A549 (cell line): ENCODE measurements around the gene XRCC1. TPM values are rescaled to one million over a fixed set of nuclear protein-coding genes. Genes with fewer than 3 reads are reported as not detected.

Source experiments
- ATAC-seq, 2 experiments: fragments of 200-7000 bp in 1 of 2; fragments of >200 bp in 1 of 2; cut with Nextera tagmentation in 1 of 2; cut with Tn5 transposase in 1 of 2; 3 replicates each; pipeline versions ENCODE4 v1.8.0 to v1.9.1; 2018 to 2020; ENCODE audit warnings: mild to moderate bottlenecking in 1 of 2, moderate library complexity in 1 of 2
- CTCF ChIA-PET: fragments of 300-600 bp; sonication (Branson Sonifier 250); formaldehyde crosslinking; extraction: SDS; loops from one replicate; lab custom pipeline; 2021; ENCODE audit warnings: antibody characterized with exemption, inconsistent platforms; lab: Yijun Ruan, JAX
- POLR2A ChIA-PET: fragments of 350-600 bp; formaldehyde crosslinking; extraction: SDS; loops from one replicate; lab custom pipeline; 2021; ENCODE audit warnings: antibody characterized with exemption, inconsistent platforms; lab: Yijun Ruan, JAX
- DNase-seq, 2 experiments: peaks; one replicate each; pipeline versions ENCODE4 v3.0.0 to v3.0.0-alpha.2; 2011 to 2016; ENCODE audit warnings: low read depth in 1 of 2, low spot score in 1 of 2
- FAIRE-seq: peaks from 2 replicates; lab custom pipeline; 2011; peaks lifted over from hg19 to GRCh38; lab: Jason Lieb, UNC
- H3K27ac ChIP-seq, 2 experiments: fragments of >200 bp; sonication (Bioruptor Twin); formaldehyde crosslinking; 3 replicates each; pipeline ENCODE4 v1.5.1; 2016 to 2017
- H3K4me1 ChIP-seq: fragments of >200 bp; sonication (Bioruptor Twin); formaldehyde crosslinking; 3 replicates; pipeline ENCODE4 v1.6.1; 2016
- H3K4me2 ChIP-seq: fragments of >200 bp; sonication (Bioruptor Twin); formaldehyde crosslinking; 3 replicates; pipeline ENCODE4 v1.6.1; 2016
- H3K4me3 ChIP-seq: fragments of >200 bp; sonication (Bioruptor Twin); formaldehyde crosslinking; 3 replicates; pipeline ENCODE4 v1.5.1; 2016
- H3K9me3 ChIP-seq: fragments of >200 bp; sonication (Bioruptor Twin); formaldehyde crosslinking; 3 replicates; pipeline ENCODE4 v1.6.1; 2016
- CBX8 ChIP-seq: fragments of 200-600 bp; sonication (generic); IDR thresholded peaks from 2 replicates; pipeline ENCODE4 v1.6.1; 2016
- CHD2 ChIP-seq: fragments of 150-350 bp; IDR thresholded peaks from 2 replicates; pipeline ENCODE4 v1.6.1; 2014; ENCODE audit warnings: low read length; ENCODE audit not compliant: partially characterized antibody
- CHD4 ChIP-seq: fragments of 200-600 bp; sonication (generic); IDR thresholded peaks from 2 replicates; pipeline ENCODE4 v1.6.1; 2016; ENCODE audit warnings: antibody characterized with exemption, mild to moderate bottlenecking, borderline replicate concordance
- EP300 ChIP-seq, 2 experiments: fragments of >200 bp; sonication (Bioruptor Twin); formaldehyde crosslinking; IDR thresholded peaks; 2 replicates in 1 of 2; 3 replicates in 1 of 2; pipeline ENCODE4 v1.6.1; 2016 to 2017
- FOSB ChIP-seq: fragments of 250-450 bp; sonication (Bioruptor Pico); IDR thresholded peaks from 2 replicates; pipeline ENCODE4 v1.5.0; 2020; ENCODE audit warnings: mild to moderate bottlenecking, moderate library complexity
- HDAC2 ChIP-seq: fragments of 200-600 bp; sonication (generic); IDR thresholded peaks from 2 replicates; pipeline ENCODE4 v1.6.1; 2016
- HOXB13 ChIP-seq: fragments of 250-450 bp; sonication (Bioruptor Pico); IDR thresholded peaks from 2 replicates; pipeline ENCODE4 v1.5.0; 2020; ENCODE audit warnings: low read depth, mild to moderate bottlenecking, moderate library complexity
- JUNB ChIP-seq: fragments of >200 bp; sonication (Bioruptor Twin); formaldehyde crosslinking; IDR thresholded peaks from 2 replicates; pipeline ENCODE4 v1.6.1; 2016
- MAZ ChIP-seq: fragments of 150-350 bp; IDR thresholded peaks from 2 replicates; pipeline ENCODE4 v1.6.1; 2014; ENCODE audit warnings: antibody characterized with exemption, low read depth, low read length, borderline replicate concordance
- NR3C1 ChIP-seq: fragments of >200 bp; sonication (Bioruptor Twin); formaldehyde crosslinking; IDR thresholded peaks from 3 replicates; pipeline ENCODE4 v1.6.1; 2017
- POLR2A ChIP-seq: IDR thresholded peaks from 2 replicates; pipeline ENCODE4 v1.6.1; 2012; ENCODE audit warnings: mild to moderate bottlenecking, low read length
- RAD21 ChIP-seq, 2 experiments: fragments of >200 bp in 1 of 2; sonication (Bioruptor Twin) in 1 of 2; formaldehyde crosslinking in 1 of 2; IDR thresholded peaks in 1 of 2; conservative IDR thresholded peaks in 1 of 2; 2 replicates in 1 of 2; 3 replicates in 1 of 2; pipeline ENCODE4 v1.6.1; 2012 to 2018; ENCODE audit warnings: inconsistent platforms in 1 of 2
- RARB ChIP-seq: fragments of 250-450 bp; sonication (Bioruptor Pico); IDR thresholded peaks from 2 replicates; pipeline ENCODE4 v1.8.0; 2021; ENCODE audit warnings: mild to moderate bottlenecking, moderate library complexity
- RCOR1 ChIP-seq: fragments of 150-350 bp; IDR thresholded peaks from 2 replicates; pipeline ENCODE4 v1.6.1; 2014; ENCODE audit warnings: antibody characterized with exemption, low read length, low read depth
- SREBF2 ChIP-seq: fragments of 450-650 bp; IDR thresholded peaks from 2 replicates; pipeline ENCODE4 v1.6.1; 2014; ENCODE audit warnings: mild to moderate bottlenecking, moderate library complexity
- TP53 ChIP-seq: fragments of 250-450 bp; sonication (Bioruptor Pico); IDR thresholded peaks from 2 replicates; pipeline ENCODE4 v1.5.0; 2021; ENCODE audit warnings: mild to moderate bottlenecking, moderate library complexity
- WGBS: methylation state at CpG from one replicate; pipeline ENCODE4 v1.1.6; 2017; ENCODE audit errors: missing lambda C conversion rate; 5-methylcytosine and 5-hydroxymethylcytosine counted together
- polyA plus RNA-seq, 4 experiments: library from polyadenylated mRNA; depleted of rRNA in 3 of 4; stranded (reverse); fragments of >200 nt; fragmentation: RNase III in 1 of 4; extraction: RNeasy Plus Mini Kit Qiagen cat#74134 plus additional on column Dnase treatment in 1 of 4; gene quantifications; 2 replicates in 3 of 4; 3 replicates in 1 of 4; pipeline ENCODE4 v1.2.3, GENCODE V29; 2011 to 2017
- TF ChIP-seq, protein P1 (sequence below): IDR thresholded peaks from 2 replicates; pipeline ENCODE4 v1.6.1; 2012
- TF ChIP-seq, protein P2 (sequence below): IDR thresholded peaks from 2 replicates; pipeline ENCODE4 v1.6.1; 2012
- TF ChIP-seq, protein P3 (sequence below): fragments of 200-600 bp; sonication (generic); IDR thresholded peaks from 2 replicates; pipeline ENCODE4 v1.6.1; 2016; ENCODE audit warnings: antibody characterized with exemption, mild to moderate bottlenecking, moderate library complexity

The XRCC1 gene
- polyA plus RNA-seq, 2 of the 4 experiments (the other 2 are of a cell fraction): 32.0 to 55.1 TPM

DNA sequence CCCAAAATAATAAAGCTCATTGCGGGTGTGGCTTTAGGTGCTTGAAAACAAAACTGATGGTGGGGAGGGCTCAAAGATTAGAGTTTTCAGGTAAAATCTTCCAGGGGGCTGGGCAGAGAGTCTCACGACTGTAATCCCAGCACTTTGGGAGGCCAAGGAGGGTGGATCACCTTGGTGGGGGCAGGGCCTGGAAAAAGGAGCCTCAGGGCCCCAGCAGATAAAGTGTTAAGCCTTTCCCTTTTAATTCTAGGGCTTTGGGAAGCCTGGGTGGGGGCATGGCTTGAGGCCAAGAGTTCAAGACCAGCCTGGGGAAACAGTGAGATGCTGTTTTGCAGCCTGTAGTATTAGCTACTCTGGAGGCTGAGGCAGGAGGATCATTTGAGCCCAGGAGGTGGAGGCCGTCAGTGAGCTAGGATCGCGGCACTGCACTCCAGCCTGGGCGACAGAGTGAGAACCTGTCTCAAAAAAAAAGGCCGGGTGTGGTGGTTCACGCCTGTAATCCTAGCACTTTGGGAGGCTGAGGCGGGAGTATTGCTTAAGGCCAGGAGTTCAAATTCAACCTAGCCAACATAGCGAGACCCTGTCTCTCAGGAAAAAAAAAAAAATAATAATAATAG is 18.9 kb upstream of the XRCC1 start:
- ChIA-PET CTCF (interaction anchor here (0.6 to 4.6 kb wide), 38 partner anchors 8 to 216 kb away, joined by 3 to 51 read pairs (median 4); partner anchors contain the start of genes KCNN4, PINLYP, XRCC1 and ZNF575), POLR2A (interaction anchor here (0.5 to 2.5 kb wide), 3 partner anchors 9 to 92 kb away, joined by 3 to 21 read pairs (median 3); partner anchors contain the start of gene ZNF575)
- TF ChIP-seq, protein P1, sequence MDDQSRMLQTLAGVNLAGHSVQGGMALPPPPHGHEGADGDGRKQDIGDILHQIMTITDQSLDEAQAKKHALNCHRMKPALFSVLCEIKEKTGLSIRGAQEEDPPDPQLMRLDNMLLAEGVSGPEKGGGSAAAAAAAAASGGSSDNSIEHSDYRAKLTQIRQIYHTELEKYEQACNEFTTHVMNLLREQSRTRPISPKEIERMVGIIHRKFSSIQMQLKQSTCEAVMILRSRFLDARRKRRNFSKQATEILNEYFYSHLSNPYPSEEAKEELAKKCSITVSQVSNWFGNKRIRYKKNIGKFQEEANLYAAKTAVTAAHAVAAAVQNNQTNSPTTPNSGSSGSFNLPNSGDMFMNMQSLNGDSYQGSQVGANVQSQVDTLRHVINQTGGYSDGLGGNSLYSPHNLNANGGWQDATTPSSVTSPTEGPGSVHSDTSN: no peak
- TF ChIP-seq HOXB13 (CRISPR knock-in tag): no peak
- ATAC-seq: no peak
- Histone ChIP-seq H3K4me3 (peak overlapping the region; percentile 66), H3K4me1 (peaks cover 19% of the 10 kb centered on the region), H3K9me3 (no peaks in the 10 kb centered on the region), H3K4me2 (peak overlapping the region; percentile 96), H3K27ac (peak overlapping the region in 1 of 2 experiments; percentile 87; a peak in 3 of 6 replicates)
- 93% methylated on average over 10 of the region's 10 CpGs for WGBS
- DNase-seq: no peak
- FAIRE-seq: no peak

DNA sequence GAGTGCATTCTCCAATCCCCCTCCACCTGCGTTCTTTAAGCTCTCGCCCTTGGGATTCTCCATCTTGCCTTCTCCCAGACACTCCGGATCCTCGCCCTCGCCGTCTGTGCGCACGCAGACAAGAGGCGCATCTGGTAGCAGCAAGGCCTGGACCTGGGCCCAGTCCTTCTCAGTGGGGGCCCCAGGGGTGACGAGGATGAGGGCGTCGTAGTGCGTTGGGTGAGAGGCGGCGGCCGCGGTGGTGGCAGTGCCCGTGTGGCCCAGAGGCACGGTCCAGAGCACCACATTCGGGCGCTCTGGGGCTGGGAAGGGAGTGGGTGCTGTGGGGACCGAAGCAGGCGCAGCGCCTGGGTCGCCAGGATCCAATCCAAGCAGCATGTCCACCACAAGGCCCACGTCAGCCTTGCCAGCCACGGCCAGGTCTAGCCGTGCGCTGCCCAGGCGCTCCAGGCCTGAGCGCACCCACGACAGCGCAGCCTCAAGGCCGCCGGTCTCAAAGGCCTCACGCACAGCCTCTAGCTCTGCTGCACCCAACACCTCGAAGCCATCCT is 17.5 kb upstream of the XRCC1 start:
- peaks cover 18% of the 10 kb centered on the region for H3K4me1 ChIP-seq
- no peaks in the 10 kb centered on the region for H3K9me3 ChIP-seq
- ATAC-seq (no peak), FAIRE-seq (no peak), DNase-seq (no peak)
- TF ChIP-seq MAZ (no peak), CHD4 (no peak), TP53 (CRISPR knock-in tag) (no peak), SREBF2 (no peak), NR3C1 (no peak), EP300 (IDR thresholded peaks at IDR 0.05) (no peak), HOXB13 (CRISPR knock-in tag) (no peak), FOSB (no peak), CBX8 (no peak), CHD2 (no peak), RARB (CRISPR knock-in tag) (no peak), POLR2A (no peak), RAD21 (conservative IDR thresholded peaks at IDR 0.05 in 1 of 2, IDR thresholded peaks at IDR 0.05 in 1 of 2) (no peak), JUNB (no peak), RCOR1 (no peak), HDAC2 (no peak)
- TF ChIP-seq, protein P1: no peak
- TF ChIP-seq, protein P2, sequence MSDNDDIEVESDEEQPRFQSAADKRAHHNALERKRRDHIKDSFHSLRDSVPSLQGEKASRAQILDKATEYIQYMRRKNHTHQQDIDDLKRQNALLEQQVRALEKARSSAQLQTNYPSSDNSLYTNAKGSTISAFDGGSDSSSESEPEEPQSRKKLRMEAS: no peak
- TF ChIP-seq, protein P3, sequence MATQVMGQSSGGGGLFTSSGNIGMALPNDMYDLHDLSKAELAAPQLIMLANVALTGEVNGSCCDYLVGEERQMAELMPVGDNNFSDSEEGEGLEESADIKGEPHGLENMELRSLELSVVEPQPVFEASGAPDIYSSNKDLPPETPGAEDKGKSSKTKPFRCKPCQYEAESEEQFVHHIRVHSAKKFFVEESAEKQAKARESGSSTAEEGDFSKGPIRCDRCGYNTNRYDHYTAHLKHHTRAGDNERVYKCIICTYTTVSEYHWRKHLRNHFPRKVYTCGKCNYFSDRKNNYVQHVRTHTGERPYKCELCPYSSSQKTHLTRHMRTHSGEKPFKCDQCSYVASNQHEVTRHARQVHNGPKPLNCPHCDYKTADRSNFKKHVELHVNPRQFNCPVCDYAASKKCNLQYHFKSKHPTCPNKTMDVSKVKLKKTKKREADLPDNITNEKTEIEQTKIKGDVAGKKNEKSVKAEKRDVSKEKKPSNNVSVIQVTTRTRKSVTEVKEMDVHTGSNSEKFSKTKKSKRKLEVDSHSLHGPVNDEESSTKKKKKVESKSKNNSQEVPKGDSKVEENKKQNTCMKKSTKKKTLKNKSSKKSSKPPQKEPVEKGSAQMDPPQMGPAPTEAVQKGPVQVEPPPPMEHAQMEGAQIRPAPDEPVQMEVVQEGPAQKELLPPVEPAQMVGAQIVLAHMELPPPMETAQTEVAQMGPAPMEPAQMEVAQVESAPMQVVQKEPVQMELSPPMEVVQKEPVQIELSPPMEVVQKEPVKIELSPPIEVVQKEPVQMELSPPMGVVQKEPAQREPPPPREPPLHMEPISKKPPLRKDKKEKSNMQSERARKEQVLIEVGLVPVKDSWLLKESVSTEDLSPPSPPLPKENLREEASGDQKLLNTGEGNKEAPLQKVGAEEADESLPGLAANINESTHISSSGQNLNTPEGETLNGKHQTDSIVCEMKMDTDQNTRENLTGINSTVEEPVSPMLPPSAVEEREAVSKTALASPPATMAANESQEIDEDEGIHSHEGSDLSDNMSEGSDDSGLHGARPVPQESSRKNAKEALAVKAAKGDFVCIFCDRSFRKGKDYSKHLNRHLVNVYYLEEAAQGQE: no peak
- CTCF ChIA-PET: interaction anchor here (3.0 to 4.6 kb wide), 3 partner anchors 18 to 58 kb away, joined by 21 to 51 read pairs (median 44); partner anchors contain the start of genes PINLYP, XRCC1 and ZNF575
- H3K27ac ChIP-seq: no peak overlapping the region
- no peak overlapping the region for H3K4me3 ChIP-seq
- POLR2A ChIA-PET: interaction anchor here (0.6 kb wide), 1 partner anchor 1183 kb away, joined by 4 read pairs; no protein-coding TSS in a partner anchor
- WGBS: 98% methylated on average over 37 of the region's 37 CpGs
- no peak overlapping the region for H3K4me2 ChIP-seq
